ENCODE data around the gene CEP250. TPM values are rescaled to one million over a fixed set of nuclear protein-coding genes. Genes with fewer than 3 reads are reported as not detected.

Gene CEP250
- total RNA-seq, 1 experiment from 2014 or later: 10.2 TPM

GRCh38 chr20:35490736-35491181 lies 35.4 kb downstream of the CEP250 start:
- Histone ChIP-seq H3K4me2 (ENCODE audit: low read depth, low read length, poor library complexity, severe bottlenecking) (peak overlapping the region; percentile 97), H3K4me1 (ENCODE audit: low read length) (peaks cover 25% of the 10 kb centered on the region), H3K9me3 (ENCODE audit: low read length) (no peaks in the 10 kb centered on the region), H3K27ac (ENCODE audit: low read length) (peak overlapping the region; percentile 83), H4K20me1 (ENCODE audit: insufficient read depth, low read depth, low read length) (no peaks in the 10 kb centered on the region), H3K27me3 (ENCODE audit: low read length) (no peaks in the 10 kb centered on the region), H2AFZ (ENCODE audit: low read length) (peak overlapping the region; percentile 84; the same call in 1 of the 2 replicates), H3K79me2 (ENCODE audit: low read length) (peaks cover 63% of the 10 kb centered on the region), H3K9me2 (replicated peaks; ENCODE audit: insufficient read depth, low read length) (no peaks in the 10 kb centered on the region), H3K4me3 (ENCODE audit: low read length) (peak overlapping the region; percentile 84), H3K36me3 (ENCODE audit: insufficient read depth, low read length) (peaks cover 36% of the 10 kb centered on the region), H3K9ac (ENCODE audit: low read length) (peak overlapping the region; percentile 86)
- peak; percentile 90 for DNase-seq

- H3K9me3 ChIP-seq (ENCODE audit: low read length): no peaks in the 10 kb centered on the region
- no peak for DNase-seq
- H3K36me3 ChIP-seq (ENCODE audit: insufficient read depth, low read length): peaks cover 43% of the 10 kb centered on the region
- H3K9ac ChIP-seq (ENCODE audit: low read length): no peak overlapping the region
- H3K27me3 ChIP-seq (ENCODE audit: low read length): no peaks in the 10 kb centered on the region
- no peaks in the 10 kb centered on the region for H4K20me1 ChIP-seq (ENCODE audit: insufficient read depth, low read depth, low read length)
- H3K4me2 ChIP-seq (ENCODE audit: low read depth, low read length, poor library complexity, severe bottlenecking): peak overlapping the region; percentile 97
- peaks cover 52% of the 10 kb centered on the region for H3K79me2 ChIP-seq (ENCODE audit: low read length)
- H3K4me3 ChIP-seq (ENCODE audit: low read length): no peak overlapping the region; the same call in 1 of the 2 replicates
- H2AFZ ChIP-seq (ENCODE audit: low read length): no peak overlapping the region
- H3K4me1 ChIP-seq (ENCODE audit: low read length): peaks cover 25% of the 10 kb centered on the region
- no peaks in the 10 kb centered on the region for H3K9me2 ChIP-seq (replicated peaks; ENCODE audit: insufficient read depth, low read length)
- H3K27ac ChIP-seq (ENCODE audit: low read length): peak overlapping the region; percentile 83; the same call in 1 of the 2 replicates
Measured at GRCh38 chr20:35491823-35492222, 36.4 kb downstream of the CEP250 start.

GRCh38 chr20:35492352-35492751 lies 37.0 kb downstream of the CEP250 start:
- Histone ChIP-seq H3K4me1 (ENCODE audit: low read length) (peaks cover 25% of the 10 kb centered on the region), H3K9me3 (ENCODE audit: low read length) (no peaks in the 10 kb centered on the region), H2AFZ (ENCODE audit: low read length) (no peak overlapping the region), H3K4me2 (ENCODE audit: low read depth, low read length, poor library complexity, severe bottlenecking) (peak overlapping the region; percentile 97), H3K9me2 (replicated peaks; ENCODE audit: insufficient read depth, low read length) (no peaks in the 10 kb centered on the region), H3K4me3 (ENCODE audit: low read length) (no peak overlapping the region), H3K27ac (ENCODE audit: low read length) (no peak overlapping the region), H4K20me1 (ENCODE audit: insufficient read depth, low read depth, low read length) (no peaks in the 10 kb centered on the region), H3K36me3 (ENCODE audit: insufficient read depth, low read length) (peaks cover 49% of the 10 kb centered on the region), H3K27me3 (ENCODE audit: low read length) (no peaks in the 10 kb centered on the region), H3K9ac (ENCODE audit: low read length) (no peak overlapping the region), H3K79me2 (ENCODE audit: low read length) (peaks cover 49% of the 10 kb centered on the region)
- DNase-seq: no peak

- Histone ChIP-seq H3K4me3 (ENCODE audit: low read length) (no peak overlapping the region), H4K20me1 (ENCODE audit: insufficient read depth, low read depth, low read length) (no peaks in the 10 kb centered on the region), H3K36me3 (ENCODE audit: insufficient read depth, low read length) (peaks cover 46% of the 10 kb centered on the region), H3K4me2 (ENCODE audit: low read depth, low read length, poor library complexity, severe bottlenecking) (no peak overlapping the region), H3K4me1 (ENCODE audit: low read length) (peaks cover 19% of the 10 kb centered on the region), H3K27ac (ENCODE audit: low read length) (no peak overlapping the region), H2AFZ (ENCODE audit: low read length) (no peak overlapping the region), H3K9me2 (replicated peaks; ENCODE audit: insufficient read depth, low read length) (no peaks in the 10 kb centered on the region), H3K9ac (ENCODE audit: low read length) (no peak overlapping the region), H3K9me3 (ENCODE audit: low read length) (no peaks in the 10 kb centered on the region), H3K27me3 (ENCODE audit: low read length) (no peaks in the 10 kb centered on the region), H3K79me2 (ENCODE audit: low read length) (peaks cover 12% of the 10 kb centered on the region)
- DNase-seq: no peak
Measured at GRCh38 chr20:35496481-35496880, 41.1 kb downstream of the CEP250 start.

GRCh38 chr20:35497320-35497719 lies 41.9 kb downstream of the CEP250 start:
- no peak overlapping the region for H3K27ac ChIP-seq (ENCODE audit: low read length)
- H3K9me2 ChIP-seq (replicated peaks; ENCODE audit: insufficient read depth, low read length): no peaks in the 10 kb centered on the region
- H3K4me3 ChIP-seq (ENCODE audit: low read length): no peak overlapping the region
- H3K4me1 ChIP-seq (ENCODE audit: low read length): peaks cover 19% of the 10 kb centered on the region
- no peaks in the 10 kb centered on the region for H3K27me3 ChIP-seq (ENCODE audit: low read length)
- H3K79me2 ChIP-seq (ENCODE audit: low read length): peaks cover 4% of the 10 kb centered on the region
- H2AFZ ChIP-seq (ENCODE audit: low read length): no peak overlapping the region
- peaks cover 40% of the 10 kb centered on the region for H3K36me3 ChIP-seq (ENCODE audit: insufficient read depth, low read length)
- no peaks in the 10 kb centered on the region for H3K9me3 ChIP-seq (ENCODE audit: low read length)
- H3K4me2 ChIP-seq (ENCODE audit: low read depth, low read length, poor library complexity, severe bottlenecking): no peak overlapping the region
- 0 out of 2 replicates have a peak, but pooled peaks cover 4% of the 10 kb centered on the region for H4K20me1 ChIP-seq (ENCODE audit: insufficient read depth, low read depth, low read length)
- H3K9ac ChIP-seq (ENCODE audit: low read length): no peak overlapping the region
- no peak for DNase-seq

GRCh38 chr20:35497780-35498189 lies 42.4 kb downstream of the CEP250 start:
- Histone ChIP-seq H3K27ac (ENCODE audit: low read length) (no peak overlapping the region), H4K20me1 (ENCODE audit: insufficient read depth, low read depth, low read length) (0 out of 2 replicates have a peak, but pooled peaks cover 4% of the 10 kb centered on the region), H3K9me2 (replicated peaks; ENCODE audit: insufficient read depth, low read length) (no peaks in the 10 kb centered on the region), H3K27me3 (ENCODE audit: low read length) (no peaks in the 10 kb centered on the region), H3K4me2 (ENCODE audit: low read depth, low read length, poor library complexity, severe bottlenecking) (no peak overlapping the region), H3K9ac (ENCODE audit: low read length) (no peak overlapping the region), H3K4me1 (ENCODE audit: low read length) (peaks cover 23% of the 10 kb centered on the region), H3K4me3 (ENCODE audit: low read length) (no peak overlapping the region), H3K79me2 (ENCODE audit: low read length) (peaks cover under 1% of the 10 kb centered on the region; the same call in 1 of the 2 replicates), H3K36me3 (ENCODE audit: insufficient read depth, low read length) (peaks cover 40% of the 10 kb centered on the region), H3K9me3 (ENCODE audit: low read length) (no peaks in the 10 kb centered on the region), H2AFZ (ENCODE audit: low read length) (no peak overlapping the region)
- no peak for DNase-seq

GRCh38 chr20:35499271-35499670 lies 43.9 kb downstream of the CEP250 start:
- no peaks in the 10 kb centered on the region for H3K9me3 ChIP-seq (ENCODE audit: low read length)

GRCh38 chr20:35502352-35502751 lies 47.0 kb downstream of the CEP250 start:
- Histone ChIP-seq H4K20me1 (ENCODE audit: insufficient read depth, low read depth, low read length) (peaks cover 11% of the 10 kb centered on the region; the same call in 1 of the 2 replicates), H3K9ac (ENCODE audit: low read length) (peak overlapping the region; percentile 59), H2AFZ (ENCODE audit: low read length) (no peak overlapping the region), H3K4me2 (ENCODE audit: low read depth, low read length, poor library complexity, severe bottlenecking) (peak overlapping the region; percentile 70), H3K27ac (ENCODE audit: low read length) (peak overlapping the region; percentile 91), H3K79me2 (ENCODE audit: low read length) (peaks cover 20% of the 10 kb centered on the region), H3K4me1 (ENCODE audit: low read length) (peaks cover 55% of the 10 kb centered on the region), H3K4me3 (ENCODE audit: low read length) (peak overlapping the region; percentile 32; the same call in 1 of the 2 replicates), H3K9me2 (replicated peaks; ENCODE audit: insufficient read depth, low read length) (no peaks in the 10 kb centered on the region), H3K27me3 (ENCODE audit: low read length) (no peaks in the 10 kb centered on the region), H3K36me3 (ENCODE audit: insufficient read depth, low read length) (peaks cover 43% of the 10 kb centered on the region), H3K9me3 (ENCODE audit: low read length) (no peaks in the 10 kb centered on the region)
- peak; percentile 92 for DNase-seq

More at GRCh38 chr20:35499271-35499670, 43.9 kb downstream of the CEP250 start:
- Histone ChIP-seq H3K4me1 (ENCODE audit: low read length) (peaks cover 31% of the 10 kb centered on the region), H3K27ac (ENCODE audit: low read length) (no peak overlapping the region), H3K4me2 (ENCODE audit: low read depth, low read length, poor library complexity, severe bottlenecking) (no peak overlapping the region), H3K36me3 (ENCODE audit: insufficient read depth, low read length) (peaks cover 44% of the 10 kb centered on the region), H3K4me3 (ENCODE audit: low read length) (no peak overlapping the region), H3K79me2 (ENCODE audit: low read length) (peaks cover 10% of the 10 kb centered on the region), H4K20me1 (ENCODE audit: insufficient read depth, low read depth, low read length) (0 out of 2 replicates have a peak, but pooled peaks cover 4% of the 10 kb centered on the region), H3K27me3 (ENCODE audit: low read length) (no peaks in the 10 kb centered on the region), H3K9me2 (replicated peaks; ENCODE audit: insufficient read depth, low read length) (no peaks in the 10 kb centered on the region), H2AFZ (ENCODE audit: low read length) (no peak overlapping the region), H3K9ac (ENCODE audit: low read length) (no peak overlapping the region)
- DNase-seq: no peak

Data from Karpas-422 (cell line).